ENCODE data around the gene ATG14.

DNA sequence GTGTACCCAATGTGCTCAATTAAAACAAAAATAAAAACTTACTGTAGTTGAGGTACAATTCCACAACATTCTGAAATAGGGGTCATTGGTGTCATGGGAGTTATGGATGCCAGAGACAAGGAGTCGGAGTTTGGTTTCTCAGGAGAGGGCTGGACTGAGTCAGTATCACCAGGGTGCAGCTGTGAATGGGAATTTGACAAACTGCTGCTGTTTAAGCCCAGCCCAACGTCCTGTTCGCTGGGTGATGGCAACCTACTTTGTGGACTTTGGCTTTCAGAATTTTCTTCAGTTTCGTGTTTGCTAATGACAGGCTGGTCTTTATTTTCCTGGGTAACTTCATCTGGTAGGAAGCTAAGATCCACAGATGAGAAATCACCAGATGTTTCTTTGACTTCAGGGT is 24.9 kb upstream of the ATG14 start:
- TF ChIP-seq, protein P1, sequence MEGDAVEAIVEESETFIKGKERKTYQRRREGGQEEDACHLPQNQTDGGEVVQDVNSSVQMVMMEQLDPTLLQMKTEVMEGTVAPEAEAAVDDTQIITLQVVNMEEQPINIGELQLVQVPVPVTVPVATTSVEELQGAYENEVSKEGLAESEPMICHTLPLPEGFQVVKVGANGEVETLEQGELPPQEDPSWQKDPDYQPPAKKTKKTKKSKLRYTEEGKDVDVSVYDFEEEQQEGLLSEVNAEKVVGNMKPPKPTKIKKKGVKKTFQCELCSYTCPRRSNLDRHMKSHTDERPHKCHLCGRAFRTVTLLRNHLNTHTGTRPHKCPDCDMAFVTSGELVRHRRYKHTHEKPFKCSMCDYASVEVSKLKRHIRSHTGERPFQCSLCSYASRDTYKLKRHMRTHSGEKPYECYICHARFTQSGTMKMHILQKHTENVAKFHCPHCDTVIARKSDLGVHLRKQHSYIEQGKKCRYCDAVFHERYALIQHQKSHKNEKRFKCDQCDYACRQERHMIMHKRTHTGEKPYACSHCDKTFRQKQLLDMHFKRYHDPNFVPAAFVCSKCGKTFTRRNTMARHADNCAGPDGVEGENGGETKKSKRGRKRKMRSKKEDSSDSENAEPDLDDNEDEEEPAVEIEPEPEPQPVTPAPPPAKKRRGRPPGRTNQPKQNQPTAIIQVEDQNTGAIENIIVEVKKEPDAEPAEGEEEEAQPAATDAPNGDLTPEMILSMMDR (conservative IDR thresholded peaks at IDR 0.05), result no peak
- TF ChIP-seq EZH2 (IDR thresholded peaks at IDR 0.05; ENCODE audit: low read depth), result no peak
